Progenitor cell of endocrine pancreas (in vitro differentiated cells): Measurements from ENCODE around the gene VIM. TPM values are rescaled to one million over a fixed set of nuclear protein-coding genes. Genes with fewer than 3 reads are reported as not detected.

ENCODE experiments used
- DNase-seq: peaks from one replicate; pipeline ENCODE4 v3.0.0; 2021; ENCODE audit warnings: low spot score; ENCODE audit not compliant: unreplicated experiment
- H3K27ac Mint-ChIP-seq: 2 replicates; pipeline ENCODE4 v1.8.0; 2021; ENCODE audit warnings: mild to moderate bottlenecking, moderate library complexity, mixed read lengths
- H3K27me3 Mint-ChIP-seq: 2 replicates; pipeline ENCODE4 v1.8.0; 2021; ENCODE audit warnings: mixed read lengths
- H3K36me3 Mint-ChIP-seq: 2 replicates; pipeline ENCODE4 v1.8.0; 2022; ENCODE audit warnings: mixed read lengths; ENCODE audit not compliant: insufficient read depth
- H3K4me1 Mint-ChIP-seq: 2 replicates; pipeline ENCODE4 v1.8.0; 2021; ENCODE audit warnings: low read depth, mixed read lengths
- H3K4me3 Mint-ChIP-seq: 2 replicates; pipeline ENCODE4 v1.8.0; 2021; ENCODE audit warnings: low read depth, mild to moderate bottlenecking, moderate library complexity, mixed read lengths
- H3K9me3 Mint-ChIP-seq: 2 replicates; pipeline ENCODE4 v1.8.0; 2021; ENCODE audit warnings: low read depth, mixed read lengths
- CTCF ChIP-seq: fragments of 200-600 bp; sonication (generic); IDR thresholded peaks from one replicate; pipeline ENCODE4 v1.5.0; 2021; ENCODE audit warnings: antibody characterized with exemption, mild to moderate bottlenecking; ENCODE audit not compliant: unreplicated experiment
- total RNA-seq: library from RNA; stranded (reverse); gene quantifications from 2 replicates; pipeline ENCODE4 v1.2.1, GENCODE V29; 2021

Gene VIM
- total RNA-seq, 1 donor from 2014 or later: 172 TPM

DNA sequence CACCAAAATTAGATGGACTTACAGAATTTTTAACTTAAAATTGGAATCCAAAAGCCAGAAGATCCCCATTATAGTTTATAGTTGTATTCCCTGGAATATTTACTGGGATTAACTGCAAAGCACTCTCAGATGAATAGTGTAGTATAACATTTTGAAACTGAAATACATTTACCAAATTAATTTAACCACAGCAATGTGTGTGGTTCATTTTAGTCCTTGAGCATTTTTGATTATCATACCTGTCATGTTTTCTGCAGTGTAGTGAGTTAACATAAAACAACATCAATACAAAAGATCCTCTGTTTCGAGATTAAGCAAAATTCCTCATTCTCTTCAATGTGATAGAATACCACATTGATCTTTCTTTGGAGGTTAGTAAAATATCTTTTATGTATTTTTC is 3.7 kb downstream of the VIM start:
- Mint-ChIP-seq H3K4me1 (peaks cover 15% of the 10 kb centered on the region), H3K9me3 (no peaks in the 10 kb centered on the region), H3K4me3 (peak overlapping the region; percentile 85), H3K36me3 (peaks cover 11% of the 10 kb centered on the region), H3K27ac (no peak overlapping the region), H3K27me3 (peaks cover 31% of the 10 kb centered on the region)
- TF ChIP-seq CTCF: no peak
- no peak for DNase-seq

DNA sequence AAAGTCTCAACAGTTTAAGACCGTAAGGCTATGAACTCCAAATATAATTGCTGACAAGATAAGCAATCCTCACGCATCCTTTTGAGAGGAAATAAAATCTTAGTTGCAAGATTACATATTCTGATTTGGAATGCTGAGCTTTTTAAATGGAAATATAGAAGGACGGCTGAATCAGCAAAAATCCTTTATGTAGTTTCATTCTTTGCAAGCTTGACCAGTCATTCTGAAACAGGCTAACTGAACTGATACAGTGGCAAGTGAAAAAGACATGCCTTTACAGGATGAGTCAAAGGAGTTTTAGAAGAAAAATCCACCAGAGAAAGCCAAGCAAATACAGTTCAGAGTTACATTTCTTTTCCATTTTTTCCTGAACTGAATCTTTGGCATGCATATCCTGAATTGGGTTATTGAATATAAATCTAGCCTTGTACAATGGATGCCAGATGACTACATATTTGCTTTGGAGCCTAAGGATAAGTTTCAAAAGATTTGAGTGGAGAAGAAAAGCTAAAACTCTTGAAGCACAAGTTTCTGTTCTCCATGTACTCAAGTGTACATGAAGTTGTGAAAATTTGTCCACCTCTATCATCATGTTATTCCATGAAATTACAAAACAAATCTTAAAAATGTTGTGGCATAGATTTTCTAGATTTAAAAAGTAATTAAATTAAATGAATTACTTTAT is 4.4 kb downstream of the VIM start:
- no peak overlapping the region for H3K4me3 Mint-ChIP-seq
- no peak for TF ChIP-seq CTCF
- H3K36me3 Mint-ChIP-seq: peaks cover 11% of the 10 kb centered on the region
- H3K4me1 Mint-ChIP-seq: peaks cover 15% of the 10 kb centered on the region
- no peaks in the 10 kb centered on the region for H3K9me3 Mint-ChIP-seq
- DNase-seq: no peak
- H3K27me3 Mint-ChIP-seq: peaks cover 24% of the 10 kb centered on the region
- no peak overlapping the region for H3K27ac Mint-ChIP-seq

DNA sequence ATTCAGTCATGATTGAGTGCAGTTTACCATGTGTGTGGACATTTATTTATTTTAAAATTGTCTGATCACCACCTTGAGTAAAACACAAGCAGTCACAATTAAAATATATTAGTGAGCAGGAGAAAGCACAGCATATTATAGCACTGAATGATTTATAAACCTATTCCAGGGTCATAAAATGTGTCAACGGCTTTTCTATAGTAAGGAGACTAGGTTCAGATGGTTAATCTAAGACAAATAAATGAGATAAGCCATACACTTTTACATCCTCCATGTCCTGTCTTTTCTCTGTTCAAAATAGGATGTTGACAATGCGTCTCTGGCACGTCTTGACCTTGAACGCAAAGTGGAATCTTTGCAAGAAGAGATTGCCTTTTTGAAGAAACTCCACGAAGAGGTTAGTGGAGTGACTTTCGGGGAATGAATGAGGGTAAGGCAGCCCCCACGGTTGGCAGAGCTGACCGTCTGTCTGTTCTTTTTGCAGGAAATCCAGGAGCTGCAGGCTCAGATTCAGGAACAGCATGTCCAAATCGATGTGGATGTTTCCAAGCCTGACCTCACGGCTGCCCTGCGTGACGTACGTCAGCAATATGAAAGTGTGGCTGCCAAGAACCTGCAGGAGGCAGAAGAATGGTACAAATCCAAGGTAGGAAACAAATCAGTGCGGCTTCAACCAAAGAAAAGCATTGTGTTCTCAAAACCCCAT is 5.4 kb downstream of the VIM start:
- Mint-ChIP-seq H3K27me3 (peaks cover 14% of the 10 kb centered on the region), H3K9me3 (no peaks in the 10 kb centered on the region), H3K4me1 (peaks cover 11% of the 10 kb centered on the region), H3K27ac (no peak overlapping the region), H3K36me3 (peaks cover 11% of the 10 kb centered on the region), H3K4me3 (no peak overlapping the region)
- no peak for TF ChIP-seq CTCF
- no peak for DNase-seq

DNA sequence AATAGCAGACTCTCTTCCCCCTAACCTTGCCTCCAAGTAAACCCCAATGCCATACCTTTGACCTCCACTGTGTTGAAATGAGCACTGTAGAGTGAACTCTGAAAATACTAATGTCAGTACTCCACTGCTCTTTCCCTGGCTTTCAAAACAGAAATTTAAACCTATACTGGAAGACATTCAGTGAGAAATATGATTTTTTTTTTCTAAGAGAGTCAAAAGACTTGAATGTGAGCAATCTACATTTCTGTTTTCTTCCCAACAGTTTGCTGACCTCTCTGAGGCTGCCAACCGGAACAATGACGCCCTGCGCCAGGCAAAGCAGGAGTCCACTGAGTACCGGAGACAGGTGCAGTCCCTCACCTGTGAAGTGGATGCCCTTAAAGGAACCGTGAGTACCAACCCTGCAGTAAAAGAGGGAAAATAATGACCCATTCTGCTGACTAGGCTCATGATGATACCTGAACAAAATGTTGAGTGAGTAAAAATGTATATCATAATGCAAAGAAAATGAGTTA is 6.4 kb downstream of the VIM start:
- Mint-ChIP-seq H3K27ac (no peak overlapping the region), H3K4me3 (no peak overlapping the region), H3K9me3 (no peaks in the 10 kb centered on the region), H3K4me1 (peaks cover 11% of the 10 kb centered on the region), H3K27me3 (peaks cover 7% of the 10 kb centered on the region), H3K36me3 (peaks cover 11% of the 10 kb centered on the region)
- no peak for TF ChIP-seq CTCF
- DNase-seq: no peak

DNA sequence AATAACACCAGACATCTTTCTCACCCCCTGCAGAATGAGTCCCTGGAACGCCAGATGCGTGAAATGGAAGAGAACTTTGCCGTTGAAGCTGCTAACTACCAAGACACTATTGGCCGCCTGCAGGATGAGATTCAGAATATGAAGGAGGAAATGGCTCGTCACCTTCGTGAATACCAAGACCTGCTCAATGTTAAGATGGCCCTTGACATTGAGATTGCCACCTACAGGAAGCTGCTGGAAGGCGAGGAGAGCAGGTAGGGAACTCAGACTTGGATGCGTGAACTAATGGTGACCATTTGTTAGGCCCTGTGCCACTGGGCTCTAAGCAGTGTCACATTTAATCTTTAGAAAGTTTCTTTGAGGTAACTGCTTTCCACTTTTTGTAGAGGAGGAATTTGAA is 7.1 kb downstream of the VIM start:
- no peak for TF ChIP-seq CTCF
- Mint-ChIP-seq H3K9me3 (no peaks in the 10 kb centered on the region), H3K27ac (no peak overlapping the region), H3K36me3 (peaks cover 11% of the 10 kb centered on the region), H3K4me3 (no peak overlapping the region), H3K4me1 (peaks cover 9% of the 10 kb centered on the region), H3K27me3 (peaks cover 4% of the 10 kb centered on the region)
- DNase-seq: no peak
